Measurements from ENCODE around the gene TOMM40. TPM values are rescaled to one million over a fixed set of nuclear protein-coding genes. Genes with fewer than 3 reads are reported as not detected.

TOMM40 gene
- total and polyA plus RNA-seq, 2 of the 13 experiments (the other 11 are each of a cell fraction or from before 2014, with no cell fraction given), result 72.0 to 110 TPM

DNA sequence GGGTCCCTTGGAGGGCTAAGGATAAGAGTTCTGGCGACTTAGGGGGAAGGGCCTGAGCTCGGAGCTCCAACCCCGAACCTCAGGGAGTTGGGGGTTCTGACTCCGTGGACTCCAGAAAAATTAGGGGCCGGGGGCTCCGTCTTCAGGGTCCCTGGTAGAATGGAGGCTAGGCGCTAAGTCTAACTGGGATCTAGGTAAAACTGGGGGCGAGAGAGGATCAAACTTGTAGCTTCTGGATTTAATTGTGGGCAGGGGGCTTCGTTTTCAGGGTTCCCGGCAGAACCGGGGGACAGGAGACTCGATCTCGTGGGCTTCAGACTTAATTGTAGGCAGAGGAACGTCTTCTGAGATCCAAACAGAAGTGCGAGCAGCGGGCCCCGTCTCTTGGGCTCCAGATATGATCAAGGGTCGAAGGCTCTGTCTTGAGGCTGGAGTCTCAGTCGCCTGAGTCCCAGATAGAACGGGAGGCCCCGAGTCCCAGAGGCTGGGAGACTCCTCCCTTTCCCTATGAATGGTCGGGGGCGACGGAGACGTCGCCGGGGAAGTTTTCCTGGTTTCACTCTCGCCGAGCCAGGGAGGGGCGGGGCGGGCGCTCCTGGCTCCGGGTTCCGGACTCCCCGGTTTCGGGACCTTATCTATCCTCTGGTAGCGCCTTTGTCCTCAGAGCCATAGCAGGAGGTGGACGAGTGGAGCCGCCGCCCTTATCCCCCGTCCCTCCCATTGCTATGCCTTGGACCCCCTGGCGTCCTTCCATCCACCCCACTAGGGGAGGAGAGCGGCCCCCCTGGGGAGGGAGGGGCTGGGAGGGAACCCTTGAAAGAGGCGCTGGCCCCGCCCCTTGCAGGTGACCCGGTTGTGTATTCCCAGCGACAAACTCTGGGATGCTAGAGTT, 43.7 kb upstream of the TOMM40 start (continued):
- TF ChIP-seq SNAPC2 (CRISPR knock-in tag; IDR thresholded peaks at IDR 0.05) (no peak), ZNF367 (CRISPR knock-in tag; IDR thresholded peaks at IDR 0.05; ENCODE audit: borderline replicate concordance) (no peak), ZNF724P (CRISPR knock-in tag; IDR thresholded peaks at IDR 0.05; ENCODE audit: borderline replicate concordance) (no peak), KDM6A (CRISPR knock-in tag; IDR thresholded peaks at IDR 0.05; ENCODE audit: low read depth) (no peak), MTA1 (CRISPR knock-in tag; IDR thresholded peaks at IDR 0.05; ENCODE audit: borderline replicate concordance) (no peak), TGIF2 (CRISPR knock-in tag; IDR thresholded peaks at IDR 0.05) (0 out of 2 replicates have a peak, but pooled peaks have one; percentile 26), HOXA5 (CRISPR knock-in tag; IDR thresholded peaks at IDR 0.05) (no peak), HNF4A (CRISPR knock-in tag; IDR thresholded peaks at IDR 0.05) (no peak), POGZ (CRISPR knock-in tag; IDR thresholded peaks at IDR 0.05) (no peak), CBX1 (IDR thresholded peaks at IDR 0.05; ENCODE audit: low read depth) (no peak), ZNF816 (CRISPR knock-in tag; IDR thresholded peaks at IDR 0.05; ENCODE audit: borderline replicate concordance) (no peak), ZNF430 (CRISPR knock-in tag; IDR thresholded peaks at IDR 0.05) (no peak), ZNF546 (CRISPR knock-in tag; conservative IDR thresholded peaks at IDR 0.05) (no peak), SIN3A (IDR thresholded peaks at IDR 0.05; ENCODE audit: borderline replicate concordance, low read depth, low read length) (peak; percentile 64; the same call in 1 of the 2 replicates), ZSCAN12 (CRISPR knock-in tag; IDR thresholded peaks at IDR 0.05) (no peak), MZF1 (CRISPR knock-in tag; IDR thresholded peaks at IDR 0.05; ENCODE audit: borderline replicate concordance) (no peak)
- TF ChIP-seq, protein P1, sequence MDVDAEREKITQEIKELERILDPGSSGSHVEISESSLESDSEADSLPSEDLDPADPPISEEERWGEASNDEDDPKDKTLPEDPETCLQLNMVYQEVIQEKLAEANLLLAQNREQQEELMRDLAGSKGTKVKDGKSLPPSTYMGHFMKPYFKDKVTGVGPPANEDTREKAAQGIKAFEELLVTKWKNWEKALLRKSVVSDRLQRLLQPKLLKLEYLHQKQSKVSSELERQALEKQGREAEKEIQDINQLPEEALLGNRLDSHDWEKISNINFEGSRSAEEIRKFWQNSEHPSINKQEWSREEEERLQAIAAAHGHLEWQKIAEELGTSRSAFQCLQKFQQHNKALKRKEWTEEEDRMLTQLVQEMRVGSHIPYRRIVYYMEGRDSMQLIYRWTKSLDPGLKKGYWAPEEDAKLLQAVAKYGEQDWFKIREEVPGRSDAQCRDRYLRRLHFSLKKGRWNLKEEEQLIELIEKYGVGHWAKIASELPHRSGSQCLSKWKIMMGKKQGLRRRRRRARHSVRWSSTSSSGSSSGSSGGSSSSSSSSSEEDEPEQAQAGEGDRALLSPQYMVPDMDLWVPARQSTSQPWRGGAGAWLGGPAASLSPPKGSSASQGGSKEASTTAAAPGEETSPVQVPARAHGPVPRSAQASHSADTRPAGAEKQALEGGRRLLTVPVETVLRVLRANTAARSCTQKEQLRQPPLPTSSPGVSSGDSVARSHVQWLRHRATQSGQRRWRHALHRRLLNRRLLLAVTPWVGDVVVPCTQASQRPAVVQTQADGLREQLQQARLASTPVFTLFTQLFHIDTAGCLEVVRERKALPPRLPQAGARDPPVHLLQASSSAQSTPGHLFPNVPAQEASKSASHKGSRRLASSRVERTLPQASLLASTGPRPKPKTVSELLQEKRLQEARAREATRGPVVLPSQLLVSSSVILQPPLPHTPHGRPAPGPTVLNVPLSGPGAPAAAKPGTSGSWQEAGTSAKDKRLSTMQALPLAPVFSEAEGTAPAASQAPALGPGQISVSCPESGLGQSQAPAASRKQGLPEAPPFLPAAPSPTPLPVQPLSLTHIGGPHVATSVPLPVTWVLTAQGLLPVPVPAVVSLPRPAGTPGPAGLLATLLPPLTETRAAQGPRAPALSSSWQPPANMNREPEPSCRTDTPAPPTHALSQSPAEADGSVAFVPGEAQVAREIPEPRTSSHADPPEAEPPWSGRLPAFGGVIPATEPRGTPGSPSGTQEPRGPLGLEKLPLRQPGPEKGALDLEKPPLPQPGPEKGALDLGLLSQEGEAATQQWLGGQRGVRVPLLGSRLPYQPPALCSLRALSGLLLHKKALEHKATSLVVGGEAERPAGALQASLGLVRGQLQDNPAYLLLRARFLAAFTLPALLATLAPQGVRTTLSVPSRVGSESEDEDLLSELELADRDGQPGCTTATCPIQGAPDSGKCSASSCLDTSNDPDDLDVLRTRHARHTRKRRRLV (CRISPR knock-in tag; IDR thresholded peaks at IDR 0.05), result no peak; the same call in 1 of the 2 replicates
- TF ChIP-seq, protein P2, sequence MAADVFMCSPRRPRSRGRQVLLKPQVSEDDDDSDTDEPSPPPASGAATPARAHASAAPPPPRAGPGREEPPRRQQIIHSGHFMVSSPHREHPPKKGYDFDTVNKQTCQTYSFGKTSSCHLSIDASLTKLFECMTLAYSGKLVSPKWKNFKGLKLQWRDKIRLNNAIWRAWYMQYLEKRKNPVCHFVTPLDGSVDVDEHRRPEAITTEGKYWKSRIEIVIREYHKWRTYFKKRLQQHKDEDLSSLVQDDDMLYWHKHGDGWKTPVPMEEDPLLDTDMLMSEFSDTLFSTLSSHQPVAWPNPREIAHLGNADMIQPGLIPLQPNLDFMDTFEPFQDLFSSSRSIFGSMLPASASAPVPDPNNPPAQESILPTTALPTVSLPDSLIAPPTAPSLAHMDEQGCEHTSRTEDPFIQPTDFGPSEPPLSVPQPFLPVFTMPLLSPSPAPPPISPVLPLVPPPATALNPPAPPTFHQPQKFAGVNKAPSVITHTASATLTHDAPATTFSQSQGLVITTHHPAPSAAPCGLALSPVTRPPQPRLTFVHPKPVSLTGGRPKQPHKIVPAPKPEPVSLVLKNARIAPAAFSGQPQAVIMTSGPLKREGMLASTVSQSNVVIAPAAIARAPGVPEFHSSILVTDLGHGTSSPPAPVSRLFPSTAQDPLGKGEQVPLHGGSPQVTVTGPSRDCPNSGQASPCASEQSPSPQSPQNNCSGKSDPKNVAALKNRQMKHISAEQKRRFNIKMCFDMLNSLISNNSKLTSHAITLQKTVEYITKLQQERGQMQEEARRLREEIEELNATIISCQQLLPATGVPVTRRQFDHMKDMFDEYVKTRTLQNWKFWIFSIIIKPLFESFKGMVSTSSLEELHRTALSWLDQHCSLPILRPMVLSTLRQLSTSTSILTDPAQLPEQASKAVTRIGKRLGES (CRISPR knock-in tag; IDR thresholded peaks at IDR 0.05; ENCODE audit: borderline replicate concordance), result no peak
- TF ChIP-seq, protein P3, sequence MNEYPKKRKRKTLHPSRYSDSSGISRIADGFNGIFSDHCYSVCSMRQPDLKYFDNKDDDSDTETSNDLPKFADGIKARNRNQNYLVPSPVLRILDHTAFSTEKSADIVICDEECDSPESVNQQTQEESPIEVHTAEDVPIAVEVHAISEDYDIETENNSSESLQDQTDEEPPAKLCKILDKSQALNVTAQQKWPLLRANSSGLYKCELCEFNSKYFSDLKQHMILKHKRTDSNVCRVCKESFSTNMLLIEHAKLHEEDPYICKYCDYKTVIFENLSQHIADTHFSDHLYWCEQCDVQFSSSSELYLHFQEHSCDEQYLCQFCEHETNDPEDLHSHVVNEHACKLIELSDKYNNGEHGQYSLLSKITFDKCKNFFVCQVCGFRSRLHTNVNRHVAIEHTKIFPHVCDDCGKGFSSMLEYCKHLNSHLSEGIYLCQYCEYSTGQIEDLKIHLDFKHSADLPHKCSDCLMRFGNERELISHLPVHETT (CRISPR knock-in tag; conservative IDR thresholded peaks at IDR 0.05), result 0 out of 2 replicates have a peak, but pooled peaks have one; percentile 30

Data from HepG2 (cell line).